Testis (tissue), 3 donors: Measurements from ENCODE around the gene GPHN. TPM values are rescaled to one million over a fixed set of nuclear protein-coding genes. Genes with fewer than 3 reads are reported as not detected.

ENCODE experiments used
- DNase-seq: peaks from one replicate; pipeline ENCODE4 v3.0.0-alpha.2; 2019
- H3K27ac ChIP-seq, 2 donors: fragments of 200-600 bp; sonication (generic); one replicate each; pipeline ENCODE4 v1.5.1; 2019
- H3K27me3 ChIP-seq: fragments of 200-600 bp; sonication (generic); one replicate; pipeline ENCODE4 v1.5.1; 2019
- H3K36me3 ChIP-seq: fragments of 200-600 bp; sonication (generic); one replicate; pipeline ENCODE4 v1.5.1; 2017; ENCODE audit warnings: low read depth; ENCODE audit errors: missing control alignments
- H3K4me1 ChIP-seq: fragments of 200-600 bp; sonication (generic); one replicate; pipeline ENCODE4 v1.5.1; 2019
- H3K4me3 ChIP-seq, 2 donors: fragments of 200-600 bp; sonication (generic); one replicate each; pipeline ENCODE4 v1.5.1; 2017 to 2019
- H3K9me3 ChIP-seq: fragments of 200-600 bp; sonication (generic); one replicate; pipeline ENCODE4 v1.5.1; 2017
- POLR2A ChIP-seq: fragments of 450-650 bp; IDR thresholded peaks from one replicate; pipeline ENCODE4 v1.6.1; 2017; ENCODE audit warnings: antibody characterized with exemption, mild to moderate bottlenecking, moderate library complexity
- WGBS, 2 donors: methylation state at CpG; one replicate each; pipeline ENCODE4 v1.1.5; 2018; 5-methylcytosine and 5-hydroxymethylcytosine counted together
- intact Hi-C: fragments of 100-400 bp; cut with DNase I; formaldehyde crosslinking; loops from one replicate; pipeline ENCODE4 v1.15.1; 2023; ENCODE audit warnings: low total_unique reads
- polyA plus RNA-seq: library from polyadenylated mRNA; stranded (reverse); fragments of 350-450 nt; fragmentation: Illumina TruSeq; extraction: RNeasy Lipid Tissue Mini Kit (QIAGEN cat#74804); gene quantifications from one replicate; pipeline ENCODE4 v1.2.3, GENCODE V29; 2014; ENCODE audit warnings: low read depth, low replicate concordance; ENCODE audit not compliant: insufficient read depth
- total RNA-seq, 2 donors: library from RNA; depleted of rRNA; stranded (reverse); fragments of >200 nt; gene quantifications; one replicate each; pipeline ENCODE4 v1.2.3, GENCODE V29; 2016
- TF ChIP-seq, protein P1 (sequence below), 3 experiments: fragments of 450-650 bp in 2 of 3; fragments of 200-600 bp in 1 of 3; sonication (generic) in 1 of 3; IDR thresholded peaks; one replicate each; pipeline ENCODE4 v1.5.1; 2016 to 2019; ENCODE audit warnings: antibody characterized with exemption in 3 of 3, mild to moderate bottlenecking in 2 of 3, moderate library complexity in 1 of 3

The GPHN gene
- total and polyA plus RNA-seq, 3 donors from 2014 or later, result 14.2 to 26.5 (median 25.4) TPM

DNA sequence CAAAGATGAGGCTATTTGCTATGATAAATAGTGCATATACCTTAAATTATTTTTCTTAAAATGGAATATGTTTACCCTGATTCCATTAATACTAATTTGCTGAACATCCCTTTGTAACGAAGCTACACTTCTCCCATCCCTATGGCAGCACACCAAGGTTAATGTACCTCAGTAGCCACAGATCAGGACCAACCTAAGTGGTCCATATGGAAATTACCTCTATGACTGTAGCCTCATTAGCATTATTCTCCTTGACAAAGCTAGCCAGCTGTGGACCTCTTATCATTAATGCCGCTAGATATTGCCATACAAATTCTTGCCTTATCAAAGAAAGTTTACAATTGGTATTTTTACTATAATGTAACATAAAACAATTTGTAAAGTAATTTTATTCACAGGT lies 604.4 kb downstream of the GPHN start:
- no peaks in the 10 kb centered on the region for H3K4me1 ChIP-seq
- TF ChIP-seq POLR2A, result no peak
- TF ChIP-seq, protein P1, sequence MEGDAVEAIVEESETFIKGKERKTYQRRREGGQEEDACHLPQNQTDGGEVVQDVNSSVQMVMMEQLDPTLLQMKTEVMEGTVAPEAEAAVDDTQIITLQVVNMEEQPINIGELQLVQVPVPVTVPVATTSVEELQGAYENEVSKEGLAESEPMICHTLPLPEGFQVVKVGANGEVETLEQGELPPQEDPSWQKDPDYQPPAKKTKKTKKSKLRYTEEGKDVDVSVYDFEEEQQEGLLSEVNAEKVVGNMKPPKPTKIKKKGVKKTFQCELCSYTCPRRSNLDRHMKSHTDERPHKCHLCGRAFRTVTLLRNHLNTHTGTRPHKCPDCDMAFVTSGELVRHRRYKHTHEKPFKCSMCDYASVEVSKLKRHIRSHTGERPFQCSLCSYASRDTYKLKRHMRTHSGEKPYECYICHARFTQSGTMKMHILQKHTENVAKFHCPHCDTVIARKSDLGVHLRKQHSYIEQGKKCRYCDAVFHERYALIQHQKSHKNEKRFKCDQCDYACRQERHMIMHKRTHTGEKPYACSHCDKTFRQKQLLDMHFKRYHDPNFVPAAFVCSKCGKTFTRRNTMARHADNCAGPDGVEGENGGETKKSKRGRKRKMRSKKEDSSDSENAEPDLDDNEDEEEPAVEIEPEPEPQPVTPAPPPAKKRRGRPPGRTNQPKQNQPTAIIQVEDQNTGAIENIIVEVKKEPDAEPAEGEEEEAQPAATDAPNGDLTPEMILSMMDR (IDR thresholded peaks at IDR 0.05), result no peak

DNA sequence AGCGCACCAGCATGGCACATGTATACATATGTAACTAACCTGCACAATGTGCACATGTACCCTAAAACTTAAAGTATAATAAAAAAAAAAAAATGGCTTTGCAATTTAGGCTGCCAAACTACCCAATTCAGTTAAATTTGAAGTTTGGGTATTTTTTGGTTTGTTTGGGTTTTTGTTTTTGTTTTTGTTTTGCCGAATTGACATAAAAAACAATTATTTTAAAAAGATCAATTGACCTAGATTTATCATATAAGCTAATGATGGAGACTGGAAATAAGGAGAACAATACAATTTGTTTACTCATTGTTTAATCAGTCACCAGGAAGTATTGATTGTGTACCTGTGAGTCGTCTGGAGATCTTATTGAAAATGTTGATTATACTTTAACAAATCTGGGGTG lies 619.2 kb downstream of the GPHN start:
- Histone ChIP-seq H3K27me3 (no peaks in the 10 kb centered on the region), H3K4me3 (no peak overlapping the region), H3K9me3 (no peaks in the 10 kb centered on the region), H3K36me3 (no peaks in the 10 kb centered on the region), H3K4me1 (no peaks in the 10 kb centered on the region), H3K27ac (no peak overlapping the region)
- intact Hi-C loops, result no loop called here
- WGBS, 2 donors, result 93 to 96% methylated on average over 3 of the region's 3 CpGs
- TF ChIP-seq, protein P1 (IDR thresholded peaks at IDR 0.05), result no peak
- TF ChIP-seq POLR2A, result no peak
- DNase-seq, result no peak

More for the DNA sequence above, 604.4 kb downstream of the GPHN start:
- no peak overlapping the region for H3K27ac ChIP-seq
- H3K9me3 ChIP-seq, result no peaks in the 10 kb centered on the region
- intact Hi-C loops, result no loop called here
- WGBS, 2 donors, result 84 to 95% methylated on average over 2 of the region's 2 CpGs
- no peaks in the 10 kb centered on the region for H3K36me3 ChIP-seq
- H3K4me3 ChIP-seq, result no peak overlapping the region
- DNase-seq, result no peak
- H3K27me3 ChIP-seq, result no peaks in the 10 kb centered on the region

DNA sequence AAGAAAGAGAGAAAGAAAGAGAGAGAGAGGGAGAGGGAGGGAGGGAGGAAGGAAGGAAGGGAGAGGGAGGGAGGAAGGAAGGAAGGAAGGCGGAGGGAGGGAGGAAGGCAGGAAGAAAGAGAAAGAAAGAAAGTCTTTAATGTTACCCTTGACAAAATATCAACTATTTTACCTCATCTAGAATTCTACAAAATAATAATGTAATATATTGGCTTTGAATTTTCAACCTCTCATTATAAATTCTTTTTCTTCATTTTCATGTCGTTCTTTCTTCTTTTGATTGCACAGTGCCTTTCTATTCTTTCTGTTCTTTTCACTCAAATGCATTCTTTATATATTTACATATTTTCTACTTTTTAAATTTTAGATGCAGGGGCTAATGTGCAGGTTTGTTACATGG lies 621.8 kb downstream of the GPHN start:
- H3K4me3 ChIP-seq, result no peak overlapping the region
- H3K4me1 ChIP-seq, result no peaks in the 10 kb centered on the region
- H3K9me3 ChIP-seq, result no peaks in the 10 kb centered on the region
- H3K27ac ChIP-seq, result no peak overlapping the region
- no peak for DNase-seq
- WGBS, 2 donors, result 86 to 90% methylated on average over 2 of the region's 2 CpGs
- TF ChIP-seq, protein P1 (IDR thresholded peaks at IDR 0.05), result no peak
- no peak for TF ChIP-seq POLR2A
- no peaks in the 10 kb centered on the region for H3K27me3 ChIP-seq
- intact Hi-C loops, result no loop called here
- no peaks in the 10 kb centered on the region for H3K36me3 ChIP-seq

DNA sequence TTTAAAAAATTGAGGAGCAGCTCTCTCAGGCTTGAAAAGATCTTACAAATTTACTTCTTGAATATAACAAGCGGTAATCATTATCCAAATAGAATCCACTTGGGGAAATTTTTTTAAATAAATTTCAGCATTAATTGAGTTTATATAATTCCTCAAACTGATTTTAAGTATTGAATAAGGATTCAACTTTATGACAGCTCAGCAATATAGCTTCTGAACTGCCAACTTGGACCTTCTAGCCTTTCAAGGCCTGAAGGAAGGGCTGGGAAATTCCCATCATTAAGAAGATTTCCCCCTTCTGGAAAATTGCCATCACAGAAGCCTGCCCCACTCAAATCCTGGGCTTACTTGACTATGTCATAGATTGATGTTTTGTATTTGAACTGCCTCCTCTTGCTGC lies 623.7 kb downstream of the GPHN start:
- H3K9me3 ChIP-seq, result no peaks in the 10 kb centered on the region
- DNase-seq, result no peak
- H3K4me3 ChIP-seq, result no peak overlapping the region
- no peaks in the 10 kb centered on the region for H3K27me3 ChIP-seq
- TF ChIP-seq, protein P1 (IDR thresholded peaks at IDR 0.05), result no peak
- TF ChIP-seq POLR2A, result no peak
- 93 to 100% methylated on average over 1 of the region's 1 CpG for WGBS, 2 donors
- intact Hi-C loops, result no loop called here
- no peaks in the 10 kb centered on the region for H3K36me3 ChIP-seq
- H3K4me1 ChIP-seq, result no peaks in the 10 kb centered on the region
- H3K27ac ChIP-seq, result no peak overlapping the region

DNA sequence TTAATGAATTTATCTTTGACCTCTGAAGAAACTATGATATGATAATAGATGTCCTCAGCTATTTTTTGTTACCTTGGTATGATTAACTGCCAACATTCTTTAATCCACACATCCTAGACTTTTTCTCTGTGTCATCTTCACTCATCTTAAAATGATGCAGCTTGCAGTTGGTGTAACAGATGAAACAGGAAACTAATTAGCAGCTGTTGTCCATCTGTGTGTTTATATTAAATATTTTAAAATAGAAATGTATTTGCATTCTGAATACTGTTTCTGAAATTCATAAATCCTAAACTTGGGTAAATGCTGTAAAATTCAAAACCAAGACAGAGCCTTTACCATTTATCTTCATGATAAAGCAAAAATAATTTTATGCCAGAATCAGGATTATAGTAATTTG lies 625.2 kb downstream of the GPHN start:
- TF ChIP-seq, protein P1 (IDR thresholded peaks at IDR 0.05), result no peak
- no peak for TF ChIP-seq POLR2A

More for the DNA sequence above, 625.2 kb downstream of the GPHN start:
- intact Hi-C loops, result no loop called here
- H3K4me1 ChIP-seq, result no peaks in the 10 kb centered on the region
- H3K27me3 ChIP-seq, result no peaks in the 10 kb centered on the region
- no peak for DNase-seq
- H3K36me3 ChIP-seq, result no peaks in the 10 kb centered on the region
- H3K27ac ChIP-seq, result no peak overlapping the region
- H3K4me3 ChIP-seq, result no peak overlapping the region
- no peaks in the 10 kb centered on the region for H3K9me3 ChIP-seq
